ENCODE measurements around the gene PIP5K1C.

Gene PIP5K1C

DNA sequence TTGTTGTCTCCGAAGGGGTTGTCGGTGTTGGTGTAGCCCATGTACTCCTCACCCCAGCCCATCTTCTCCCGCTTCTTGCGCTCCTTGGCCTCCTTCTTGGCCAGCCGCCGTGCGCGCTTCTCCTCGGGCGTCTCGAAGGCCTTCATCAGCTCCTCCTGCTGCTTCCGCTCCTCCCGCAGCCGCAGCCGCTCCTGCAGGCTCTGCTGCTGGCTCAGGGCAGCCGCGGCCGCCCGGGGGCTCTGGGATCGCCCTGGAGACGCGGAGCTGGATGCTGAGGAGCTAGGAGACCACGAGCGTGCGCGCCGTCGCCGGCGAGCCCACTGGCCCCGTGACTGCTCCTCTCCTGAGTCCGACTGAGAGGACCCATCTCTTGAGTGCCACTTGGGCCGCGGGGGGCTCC, 76.6 kb downstream of the PIP5K1C start:
- Histone ChIP-seq H3K9me3 (ENCODE audit: insufficient read depth, low read length) (no peaks in the 10 kb centered on the region), H4K20me1 (ENCODE audit: low read depth, low read length) (peaks cover 4% of the 10 kb centered on the region; the same call in 1 of the 2 replicates), H3K36me3 (ENCODE audit: low read length) (no peaks in the 10 kb centered on the region), H3K27ac (ENCODE audit: low read depth, low read length) (no peak overlapping the region), H2AFZ (ENCODE audit: low read depth, low read length, severe bottlenecking) (no peak overlapping the region), H3K4me3 (ENCODE audit: insufficient read depth, low read length, poor library complexity, severe bottlenecking) (no peak overlapping the region), H3K9ac (ENCODE audit: low read length) (no peak overlapping the region), H3K4me2 (ENCODE audit: low read depth, low read length, poor library complexity, severe bottlenecking) (no peak overlapping the region), H3K79me2 (ENCODE audit: insufficient read depth, low read length) (peaks cover 28% of the 10 kb centered on the region), H3K27me3 (ENCODE audit: low read length) (no peaks in the 10 kb centered on the region), H3K9me2 (replicated peaks; ENCODE audit: insufficient read depth, low read length) (no peaks in the 10 kb centered on the region), H3F3A (ENCODE audit: insufficient read depth) (no peaks in the 10 kb centered on the region)
- TF ChIP-seq, protein P1, sequence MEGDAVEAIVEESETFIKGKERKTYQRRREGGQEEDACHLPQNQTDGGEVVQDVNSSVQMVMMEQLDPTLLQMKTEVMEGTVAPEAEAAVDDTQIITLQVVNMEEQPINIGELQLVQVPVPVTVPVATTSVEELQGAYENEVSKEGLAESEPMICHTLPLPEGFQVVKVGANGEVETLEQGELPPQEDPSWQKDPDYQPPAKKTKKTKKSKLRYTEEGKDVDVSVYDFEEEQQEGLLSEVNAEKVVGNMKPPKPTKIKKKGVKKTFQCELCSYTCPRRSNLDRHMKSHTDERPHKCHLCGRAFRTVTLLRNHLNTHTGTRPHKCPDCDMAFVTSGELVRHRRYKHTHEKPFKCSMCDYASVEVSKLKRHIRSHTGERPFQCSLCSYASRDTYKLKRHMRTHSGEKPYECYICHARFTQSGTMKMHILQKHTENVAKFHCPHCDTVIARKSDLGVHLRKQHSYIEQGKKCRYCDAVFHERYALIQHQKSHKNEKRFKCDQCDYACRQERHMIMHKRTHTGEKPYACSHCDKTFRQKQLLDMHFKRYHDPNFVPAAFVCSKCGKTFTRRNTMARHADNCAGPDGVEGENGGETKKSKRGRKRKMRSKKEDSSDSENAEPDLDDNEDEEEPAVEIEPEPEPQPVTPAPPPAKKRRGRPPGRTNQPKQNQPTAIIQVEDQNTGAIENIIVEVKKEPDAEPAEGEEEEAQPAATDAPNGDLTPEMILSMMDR (IDR thresholded peaks at IDR 0.05; ENCODE audit: insufficient read depth, low read length, poor library complexity, severe bottlenecking): no peak

DNA sequence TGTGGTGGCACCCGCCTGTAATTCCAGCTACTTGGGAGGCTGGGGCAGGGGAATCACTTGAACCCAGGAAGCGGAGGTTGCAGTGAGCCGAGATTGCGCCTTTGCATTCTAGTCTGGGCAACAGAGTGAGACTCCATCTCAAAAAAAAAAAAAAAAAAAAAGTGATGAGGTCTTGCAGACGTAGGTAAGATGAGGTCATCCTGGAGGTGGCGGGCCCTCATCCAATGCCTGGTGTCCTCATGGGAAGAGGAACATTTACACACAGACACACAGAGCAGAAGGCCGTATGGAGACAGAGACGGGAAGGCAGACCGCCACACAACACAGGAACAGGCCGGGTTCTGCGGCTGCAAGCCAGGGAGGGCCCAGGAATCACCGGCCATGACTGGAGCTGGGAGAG, 78.0 kb downstream of the PIP5K1C start:
- no peaks in the 10 kb centered on the region for H3K36me3 ChIP-seq (ENCODE audit: low read length)

DNA sequence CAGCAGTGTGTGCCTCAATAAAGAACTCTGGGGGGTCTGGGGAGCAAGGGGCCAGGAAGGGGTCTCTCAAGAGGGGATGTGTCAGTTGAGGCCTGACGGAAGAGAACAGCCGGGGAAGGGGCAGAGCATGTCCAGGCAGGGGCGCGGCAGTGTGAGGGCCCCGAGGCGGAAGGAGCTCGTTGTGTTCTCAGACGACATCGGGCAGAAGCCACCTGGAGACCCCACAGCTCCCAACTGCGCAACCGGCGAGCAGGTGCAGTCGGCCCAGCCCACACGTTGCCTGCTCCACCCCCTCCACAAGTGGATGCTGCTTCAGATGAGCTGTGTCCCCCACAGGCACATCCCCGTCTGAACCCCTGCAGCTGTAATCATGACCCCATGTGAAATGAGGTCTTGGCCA, 78.6 kb downstream of the PIP5K1C start:
- H3K36me3 ChIP-seq (ENCODE audit: low read length): no peaks in the 10 kb centered on the region
- H3F3A ChIP-seq (ENCODE audit: insufficient read depth): no peaks in the 10 kb centered on the region
- peaks cover 28% of the 10 kb centered on the region for H3K79me2 ChIP-seq (ENCODE audit: insufficient read depth, low read length)
- no peak overlapping the region for H2AFZ ChIP-seq (ENCODE audit: low read depth, low read length, severe bottlenecking)
- TF ChIP-seq, protein P1 (IDR thresholded peaks at IDR 0.05; ENCODE audit: insufficient read depth, low read length, poor library complexity, severe bottlenecking): no peak
- no peak for TF ChIP-seq EZH2phosphoT487 (conservative IDR thresholded peaks at IDR 0.05; ENCODE audit: low read length)
- no peak overlapping the region for H3K27ac ChIP-seq (ENCODE audit: low read depth, low read length)
- no peak overlapping the region for H3K9ac ChIP-seq (ENCODE audit: low read length)
- no peaks in the 10 kb centered on the region for H3K9me2 ChIP-seq (replicated peaks; ENCODE audit: insufficient read depth, low read length)
- no peak overlapping the region for H3K4me3 ChIP-seq (ENCODE audit: insufficient read depth, low read length, poor library complexity, severe bottlenecking)
- peaks cover 4% of the 10 kb centered on the region; the same call in 1 of the 2 replicates for H4K20me1 ChIP-seq (ENCODE audit: low read depth, low read length)
- no peaks in the 10 kb centered on the region for H3K27me3 ChIP-seq (ENCODE audit: low read length)
- H3K9me3 ChIP-seq (ENCODE audit: insufficient read depth, low read length): no peaks in the 10 kb centered on the region
- no peak overlapping the region for H3K4me2 ChIP-seq (ENCODE audit: low read depth, low read length, poor library complexity, severe bottlenecking)

More for the DNA sequence above, 78.0 kb downstream of the PIP5K1C start:
- Histone ChIP-seq H3K79me2 (ENCODE audit: insufficient read depth, low read length) (peaks cover 28% of the 10 kb centered on the region), H3K4me2 (ENCODE audit: low read depth, low read length, poor library complexity, severe bottlenecking) (no peak overlapping the region), H3K9me2 (replicated peaks; ENCODE audit: insufficient read depth, low read length) (no peaks in the 10 kb centered on the region), H3F3A (ENCODE audit: insufficient read depth) (no peaks in the 10 kb centered on the region), H3K9ac (ENCODE audit: low read length) (no peak overlapping the region), H2AFZ (ENCODE audit: low read depth, low read length, severe bottlenecking) (no peak overlapping the region), H3K4me3 (ENCODE audit: insufficient read depth, low read length, poor library complexity, severe bottlenecking) (no peak overlapping the region), H3K9me3 (ENCODE audit: insufficient read depth, low read length) (no peaks in the 10 kb centered on the region), H4K20me1 (ENCODE audit: low read depth, low read length) (peaks cover 4% of the 10 kb centered on the region; the same call in 1 of the 2 replicates), H3K27ac (ENCODE audit: low read depth, low read length) (no peak overlapping the region), H3K27me3 (ENCODE audit: low read length) (no peaks in the 10 kb centered on the region)
- TF ChIP-seq EZH2phosphoT487 (conservative IDR thresholded peaks at IDR 0.05; ENCODE audit: low read length): no peak
- TF ChIP-seq, protein P1 (IDR thresholded peaks at IDR 0.05; ENCODE audit: insufficient read depth, low read length, poor library complexity, severe bottlenecking): no peak
